ENCODE measurements around the gene LRCH1. TPM values are rescaled to one million over a fixed set of nuclear protein-coding genes. Genes with fewer than 3 reads are reported as not detected.

The LRCH1 gene
- total and polyA plus RNA-seq, 2 donors (not counting 1 experiment from before 2014, with no cell fraction given), result 12.0 to 12.4 TPM

- DNase-seq (ENCODE audit: low read depth in 2 of 2), result no peak
- H3K9me3 ChIP-seq (ENCODE audit: control insufficient read depth, insufficient read depth, low read depth, low read length), result no peaks in the 10 kb centered on the region
- no peaks in the 10 kb centered on the region for H3K36me3 ChIP-seq (ENCODE audit: control insufficient read depth, insufficient read depth, low read length)
- H3K79me2 ChIP-seq (ENCODE audit: control insufficient read depth, insufficient read depth, low read length), result peaks cover 16% of the 10 kb centered on the region
- no peak overlapping the region for H3K27ac ChIP-seq (ENCODE audit: insufficient read depth, low read length)
- no peak overlapping the region for H3K4me2 ChIP-seq (ENCODE audit: extremely low read depth, insufficient read depth, low read length)
- no peak for TF ChIP-seq EZH2 (IDR thresholded peaks at IDR 0.05; ENCODE audit: low read length, missing control alignments)
- TF ChIP-seq CTCF (conservative IDR thresholded peaks at IDR 0.05 in 1 of 2, IDR thresholded peaks at IDR 0.05 in 1 of 2; ENCODE audit: low read depth in 1 of 2, low read length in 2 of 2), result no peak
- no peak overlapping the region for H3K9ac ChIP-seq (ENCODE audit: insufficient read depth, low read length)
- H4K20me1 ChIP-seq (ENCODE audit: control insufficient read depth, extremely low read depth, insufficient read depth, low read length), result peaks cover 3% of the 10 kb centered on the region
- H2AFZ ChIP-seq (ENCODE audit: low read length), result no peak overlapping the region
- no peaks in the 10 kb centered on the region for H3K27me3 ChIP-seq (ENCODE audit: control insufficient read depth, insufficient read depth, low read length)
- peaks cover 8% of the 10 kb centered on the region for H3K4me1 ChIP-seq (ENCODE audit: control insufficient read depth, extremely low read depth, insufficient read depth, low read length)
- H3K4me3 ChIP-seq (replicated peaks in 1 of 4; ENCODE audit: control extremely low read depth in 1 of 4, insufficient read depth in 1 of 4, low read depth in 3 of 4, low read length in 4 of 4), result no peak overlapping the region
Observed at GRCh38 chr13:46604226-46604990, 51.4 kb downstream of the LRCH1 start.

- Histone ChIP-seq H3K36me3 (ENCODE audit: control insufficient read depth, insufficient read depth, low read length) (no peaks in the 10 kb centered on the region), H4K20me1 (ENCODE audit: control insufficient read depth, extremely low read depth, insufficient read depth, low read length) (peaks cover 3% of the 10 kb centered on the region), H3K27ac (ENCODE audit: insufficient read depth, low read length) (no peak overlapping the region), H3K4me3 (replicated peaks in 1 of 4; ENCODE audit: control extremely low read depth in 1 of 4, insufficient read depth in 1 of 4, low read depth in 3 of 4, low read length in 4 of 4) (no peak overlapping the region), H3K79me2 (ENCODE audit: control insufficient read depth, insufficient read depth, low read length) (peaks cover 17% of the 10 kb centered on the region), H3K27me3 (ENCODE audit: control insufficient read depth, insufficient read depth, low read length) (no peaks in the 10 kb centered on the region), H3K4me2 (ENCODE audit: extremely low read depth, insufficient read depth, low read length) (no peak overlapping the region), H2AFZ (ENCODE audit: low read length) (no peak overlapping the region), H3K4me1 (ENCODE audit: control insufficient read depth, extremely low read depth, insufficient read depth, low read length) (peaks cover 5% of the 10 kb centered on the region), H3K9ac (ENCODE audit: insufficient read depth, low read length) (no peak overlapping the region), H3K9me3 (ENCODE audit: control insufficient read depth, insufficient read depth, low read depth, low read length) (no peaks in the 10 kb centered on the region)
- TF ChIP-seq EZH2 (IDR thresholded peaks at IDR 0.05; ENCODE audit: low read length, missing control alignments) (no peak), CTCF (conservative IDR thresholded peaks at IDR 0.05 in 1 of 2, IDR thresholded peaks at IDR 0.05 in 1 of 2; ENCODE audit: low read depth in 1 of 2, low read length in 2 of 2) (no peak)
- DNase-seq (ENCODE audit: low read depth in 2 of 2), result peak in 1 of 2 donors; percentile 21
Observed at GRCh38 chr13:46605076-46605824, 52.3 kb downstream of the LRCH1 start.

- Histone ChIP-seq H3K4me3 (replicated peaks in 1 of 4; ENCODE audit: control extremely low read depth in 1 of 4, insufficient read depth in 1 of 4, low read depth in 3 of 4, low read length in 4 of 4) (no peak overlapping the region), H3K4me2 (ENCODE audit: extremely low read depth, insufficient read depth, low read length) (no peak overlapping the region), H3K79me2 (ENCODE audit: control insufficient read depth, insufficient read depth, low read length) (peaks cover 20% of the 10 kb centered on the region), H3K36me3 (ENCODE audit: control insufficient read depth, insufficient read depth, low read length) (no peaks in the 10 kb centered on the region), H3K9ac (ENCODE audit: insufficient read depth, low read length) (no peak overlapping the region), H3K27ac (ENCODE audit: insufficient read depth, low read length) (no peak overlapping the region), H3K9me3 (ENCODE audit: control insufficient read depth, insufficient read depth, low read depth, low read length) (no peaks in the 10 kb centered on the region), H3K4me1 (ENCODE audit: control insufficient read depth, extremely low read depth, insufficient read depth, low read length) (peaks cover 2% of the 10 kb centered on the region), H3K27me3 (ENCODE audit: control insufficient read depth, insufficient read depth, low read length) (no peaks in the 10 kb centered on the region), H2AFZ (ENCODE audit: low read length) (no peak overlapping the region), H4K20me1 (ENCODE audit: control insufficient read depth, extremely low read depth, insufficient read depth, low read length) (peaks cover 3% of the 10 kb centered on the region)
- no peak for TF ChIP-seq EZH2 (IDR thresholded peaks at IDR 0.05; ENCODE audit: low read length, missing control alignments)
- TF ChIP-seq CTCF (conservative IDR thresholded peaks at IDR 0.05 in 1 of 2, IDR thresholded peaks at IDR 0.05 in 1 of 2; ENCODE audit: low read depth in 1 of 2, low read length in 2 of 2), result no peak
- no peak for DNase-seq (ENCODE audit: low read depth in 2 of 2)
Observed at GRCh38 chr13:46605825-46606554, 53.0 kb downstream of the LRCH1 start.

Data from fibroblast of lung (primary cell).